Stimulated activated CD8-positive, alpha-beta memory T cell treated with anti-CD3 and anti-CD28 coated beads, Interleukin-2, amount 100 ng/mL, for 48 hours (primary cell): Measurements from ENCODE around the gene TMEM183A.
"Not testable (repeated sequence)": the region's sequence is repeated elsewhere in the genome, so short reads cannot be mapped to it uniquely, and the experiment has no call there.

ENCODE experiments used
- DNase-seq, 2 donors: peaks; one replicate each; pipeline ENCODE4 v3.0.0-alpha.2; 2020; ENCODE audit warnings: low read depth in 2 of 2

The TMEM183A gene, protein sequence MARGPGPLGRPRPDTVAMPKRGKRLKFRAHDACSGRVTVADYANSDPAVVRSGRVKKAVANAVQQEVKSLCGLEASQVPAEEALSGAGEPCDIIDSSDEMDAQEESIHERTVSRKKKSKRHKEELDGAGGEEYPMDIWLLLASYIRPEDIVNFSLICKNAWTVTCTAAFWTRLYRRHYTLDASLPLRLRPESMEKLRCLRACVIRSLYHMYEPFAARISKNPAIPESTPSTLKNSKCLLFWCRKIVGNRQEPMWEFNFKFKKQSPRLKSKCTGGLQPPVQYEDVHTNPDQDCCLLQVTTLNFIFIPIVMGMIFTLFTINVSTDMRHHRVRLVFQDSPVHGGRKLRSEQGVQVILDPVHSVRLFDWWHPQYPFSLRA

DNA sequence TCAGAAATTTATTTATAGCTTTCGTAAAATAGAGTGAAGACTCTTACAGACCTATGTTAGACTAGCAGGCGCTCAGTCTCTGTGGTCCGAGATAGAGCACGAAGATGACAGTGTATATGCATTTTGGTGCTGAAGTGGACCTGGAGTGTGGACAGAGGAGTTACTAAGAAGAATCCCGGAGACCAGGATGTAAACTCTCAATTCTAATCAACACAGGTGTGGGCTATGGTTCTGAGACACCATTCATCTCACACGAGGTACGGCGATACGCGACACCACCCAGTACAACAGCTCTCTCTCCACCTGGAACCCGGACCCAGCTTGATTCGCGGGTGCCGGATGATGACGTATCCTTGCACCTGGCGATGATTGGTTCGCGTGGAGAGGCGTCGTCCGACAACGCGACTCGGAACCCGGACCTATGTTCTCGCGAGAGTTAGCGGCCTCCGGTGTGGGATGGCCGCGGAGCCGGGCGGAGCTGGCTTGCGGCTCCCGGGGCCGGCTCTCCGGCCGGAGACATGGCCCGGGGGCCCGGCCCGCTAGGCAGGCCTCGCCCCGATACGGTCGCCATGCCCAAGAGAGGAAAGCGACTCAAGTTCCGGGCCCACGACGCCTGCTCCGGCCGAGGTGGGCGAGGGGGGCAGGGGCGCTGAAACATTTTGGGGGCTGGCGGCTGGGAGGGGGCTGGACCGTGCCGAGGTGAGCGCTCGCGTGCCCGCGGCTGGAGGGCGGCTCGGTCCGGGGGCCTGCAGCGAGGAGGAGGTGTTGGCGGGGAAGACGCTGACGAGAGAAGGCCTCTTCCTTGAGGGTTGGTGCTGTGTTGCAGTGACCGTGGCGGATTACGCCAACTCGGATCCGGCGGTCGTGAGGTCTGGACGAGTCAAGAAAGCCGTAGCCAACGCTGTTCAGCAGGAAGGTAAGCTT lies at the start of gene TMEM183A:
Gene TMEM183A (plus strand): TSS at position 427 of the 924 bp plus-strand sequence. CDS start 92 bp downstream, at position 519.
- DNase-seq = peak; percentile 86 to 91

DNA sequence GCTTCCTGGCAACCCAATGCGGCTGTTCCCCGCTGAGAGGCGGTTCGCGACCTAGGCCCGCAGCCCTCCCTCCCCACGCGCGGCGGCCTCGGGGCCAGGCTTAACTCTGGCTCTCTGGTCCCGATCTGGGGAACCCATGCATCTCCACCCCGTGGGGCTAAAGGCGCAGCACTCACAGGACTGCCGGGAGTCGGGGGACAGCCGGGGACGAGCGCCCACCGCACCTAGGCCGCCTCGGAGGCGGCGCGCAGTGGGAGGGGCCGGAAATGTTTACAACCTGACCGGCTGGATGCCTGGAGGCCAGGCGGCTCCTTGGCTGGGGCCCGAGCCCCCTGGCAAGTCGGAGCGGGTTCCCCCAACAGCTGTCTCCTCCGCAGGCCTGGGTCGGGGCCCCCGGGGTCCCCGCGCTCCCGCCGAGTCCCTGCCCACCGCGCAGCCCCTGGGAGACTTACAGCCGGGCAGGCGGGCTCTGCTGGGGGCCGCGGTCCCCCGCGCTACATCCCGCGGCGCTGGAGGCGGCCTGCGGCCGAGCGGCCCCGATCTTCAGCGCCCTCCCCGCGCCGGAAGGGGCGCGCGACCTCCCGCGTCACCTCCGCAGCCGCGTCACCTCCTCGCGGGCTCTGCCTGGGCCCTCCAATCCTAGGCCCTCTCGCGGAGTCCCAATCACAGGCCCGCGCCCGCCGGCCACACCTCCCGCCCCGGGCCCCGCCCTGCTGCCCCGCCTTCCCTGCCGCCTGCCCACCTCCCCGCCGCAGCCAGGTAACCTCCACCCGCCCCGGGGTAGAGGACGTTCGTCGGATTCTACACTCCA lies 49.2 kb upstream of the TMEM183A start, which contains the start of gene ADIPOR1:
Gene ADIPOR1 (minus strand): TSS at position 580 of the 811 bp plus-strand sequence. CDS start 7,242 bp downstream, outside the sequence.
- DNase-seq = peak; percentile 82 to 90

DNA sequence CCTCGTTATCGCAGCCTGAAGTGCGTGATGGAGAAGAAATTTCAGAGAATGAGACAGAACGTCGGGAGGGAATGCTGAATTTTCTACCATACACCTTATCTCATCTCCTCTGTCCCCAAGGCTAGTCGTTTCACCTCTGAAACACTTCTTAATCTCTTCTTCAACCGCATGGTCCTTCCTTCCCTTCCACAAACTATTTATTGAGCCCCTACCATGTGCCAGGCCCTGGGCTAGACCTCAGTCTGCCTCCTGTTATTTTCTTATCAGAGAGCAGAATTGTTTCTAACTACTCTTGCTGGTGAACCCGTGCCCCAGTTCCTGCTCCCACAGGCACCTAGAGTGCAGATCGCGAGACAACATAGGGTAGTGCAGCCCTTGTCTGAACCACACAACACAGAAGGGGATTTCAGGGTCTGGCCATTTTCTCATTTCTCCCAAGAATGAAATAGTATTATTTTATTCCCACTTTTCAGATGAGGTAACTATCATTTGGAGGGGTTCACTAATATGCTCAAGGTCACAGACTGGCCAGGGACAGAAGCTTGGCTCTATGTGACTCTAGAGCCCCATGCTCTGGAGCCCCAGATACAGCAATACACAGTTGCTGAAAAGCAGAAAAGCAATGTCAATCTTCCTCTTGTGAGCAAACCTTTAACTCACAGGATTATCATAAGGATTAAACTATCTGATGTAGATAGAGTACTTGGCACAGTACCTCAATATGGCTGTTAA lies 48.5 kb upstream of the TMEM183A start:
- DNase-seq = no peak

DNA sequence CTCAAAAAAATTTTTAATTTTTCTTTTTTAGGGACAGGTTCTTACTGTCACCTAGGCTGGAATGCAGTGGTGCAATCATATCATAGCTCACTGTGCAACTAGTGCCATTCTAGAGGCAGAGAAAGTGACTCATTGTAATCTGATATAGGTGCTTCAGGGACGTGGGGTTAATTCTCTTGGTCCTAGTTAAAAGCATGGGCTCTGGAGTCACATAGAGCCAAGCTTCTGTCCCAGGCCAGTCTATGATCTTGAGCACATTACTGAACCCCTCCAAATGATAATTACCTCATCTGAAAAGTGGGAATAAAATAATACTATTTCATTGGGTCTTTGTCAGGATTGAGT lies 47.9 kb upstream of the TMEM183A start:
- no peak for DNase-seq

DNA sequence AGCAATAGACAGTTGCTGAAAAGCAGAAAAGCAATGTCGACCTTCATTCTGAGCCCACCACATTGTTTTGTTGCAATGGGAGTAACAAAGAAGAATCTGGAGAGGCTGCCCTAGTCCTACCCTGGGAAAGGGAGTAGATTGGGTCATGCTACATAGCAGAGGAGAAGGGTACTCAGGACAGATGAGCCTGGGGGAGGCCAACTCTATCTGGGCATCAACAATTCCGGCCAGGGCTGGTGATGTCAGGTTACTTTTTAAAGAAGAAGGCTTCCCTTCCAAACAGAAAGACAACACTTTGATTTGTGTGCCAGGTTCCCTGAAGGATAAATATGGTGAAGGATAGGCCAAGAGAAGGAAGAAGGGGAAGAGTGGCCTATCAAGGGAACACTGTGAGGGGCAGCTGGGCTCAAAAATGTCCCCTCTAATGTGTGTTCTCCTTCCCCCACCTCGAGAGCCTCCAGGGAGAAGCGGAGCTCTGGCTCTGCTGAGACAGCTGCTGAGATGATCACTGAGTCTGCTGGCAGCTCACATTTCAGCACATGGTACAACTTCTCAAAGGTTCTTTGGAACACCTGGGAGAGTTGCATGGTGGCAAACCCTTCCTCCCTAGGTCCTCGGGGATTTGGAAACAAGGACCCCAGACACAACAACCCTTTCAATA lies 45.8 kb upstream of the TMEM183A start:
- DNase-seq = no peak

DNA sequence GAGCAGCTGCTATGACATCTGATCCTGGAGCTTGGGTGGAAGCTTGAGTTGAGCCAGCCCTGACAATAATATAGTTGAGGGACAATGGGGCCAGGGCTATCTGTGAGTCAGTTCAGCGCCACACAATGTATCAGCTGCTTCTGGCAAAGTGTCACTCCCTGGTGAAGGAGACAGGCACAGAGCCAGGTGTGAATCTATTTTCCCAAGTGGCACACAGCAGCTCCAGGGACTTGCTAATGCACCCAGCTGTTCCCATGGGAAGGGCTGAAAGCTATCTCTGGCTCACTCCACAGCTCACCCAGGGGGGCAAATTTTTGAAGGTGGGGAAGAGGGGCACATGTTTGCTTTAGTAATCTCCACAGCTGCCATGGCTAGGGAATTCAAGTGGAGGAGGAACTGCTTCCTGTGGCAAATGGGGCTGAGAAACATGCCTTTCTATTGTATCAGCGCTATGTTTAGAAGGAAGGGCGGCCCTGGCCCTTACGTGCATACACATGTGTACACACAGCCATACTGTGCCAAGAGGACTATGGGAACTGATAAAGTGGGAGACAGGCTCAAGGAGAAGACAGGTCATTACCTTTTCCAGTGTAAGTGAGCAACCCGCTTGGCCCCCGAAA lies 42.3 kb upstream of the TMEM183A start:
- DNase-seq = no peak

DNA sequence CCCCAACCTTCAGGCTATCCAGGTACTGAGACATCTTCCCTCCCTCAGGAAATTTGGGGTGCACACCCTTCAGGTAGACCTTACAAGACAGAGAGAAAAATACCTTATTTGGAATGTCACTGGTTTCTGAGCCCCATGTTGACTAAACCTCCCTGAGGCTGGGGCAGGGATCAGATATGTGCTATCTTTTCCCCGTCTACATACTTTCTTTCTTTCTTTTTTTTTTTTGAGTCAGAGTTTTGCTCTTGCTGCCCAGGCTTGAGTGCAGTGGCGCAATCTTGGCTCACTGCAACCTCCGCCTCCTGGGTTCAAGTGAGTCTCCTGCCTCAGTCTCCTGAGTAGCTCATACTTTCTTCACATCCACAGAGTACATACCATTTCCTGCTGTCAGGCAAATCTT lies 41.8 kb upstream of the TMEM183A start:
- DNase-seq = no peak

DNA sequence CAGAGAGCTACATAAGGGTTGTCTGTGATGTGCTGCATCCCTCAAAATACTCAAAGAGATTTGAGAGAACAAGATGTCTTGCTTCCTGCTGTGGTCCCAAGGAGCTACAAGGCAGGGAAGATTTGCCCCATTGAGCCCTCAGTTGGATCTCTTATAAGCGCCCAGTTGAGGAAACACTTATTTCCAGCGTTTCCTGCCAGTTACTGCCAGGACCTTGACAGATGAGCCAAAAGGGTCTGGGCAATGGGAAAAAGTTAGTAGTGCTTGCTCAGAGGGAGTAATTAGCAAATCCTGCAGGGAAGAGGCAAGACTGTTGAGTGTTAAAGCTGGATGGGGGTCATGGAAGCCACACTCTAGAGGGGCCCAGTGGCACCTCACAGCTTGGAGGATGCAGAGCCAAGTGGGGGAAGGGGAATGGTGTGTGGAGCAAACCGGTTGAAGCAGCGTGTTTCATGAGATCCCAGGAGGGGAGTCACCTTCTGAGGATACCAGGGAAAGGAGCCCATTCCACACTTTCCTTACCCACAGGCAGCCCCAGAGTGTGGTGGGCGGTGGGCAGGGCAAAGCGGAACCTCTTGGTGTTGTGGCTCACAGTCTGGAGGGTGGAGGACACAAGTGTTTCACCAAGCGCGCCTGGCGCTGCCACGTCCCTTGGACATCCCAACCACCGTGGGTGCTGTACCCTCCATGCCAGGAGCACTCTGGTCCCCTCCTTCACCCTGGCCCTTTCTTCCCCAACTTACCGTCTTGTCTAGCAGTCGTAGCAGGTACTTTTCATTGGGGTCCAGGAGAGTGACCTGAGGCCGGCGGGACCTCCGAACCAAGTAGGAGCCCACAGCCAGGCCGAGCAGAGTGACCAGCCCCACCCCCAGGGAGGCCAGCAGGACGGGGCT lies 40.9 kb upstream of the TMEM183A start:
- DNase-seq = no peak

DNA sequence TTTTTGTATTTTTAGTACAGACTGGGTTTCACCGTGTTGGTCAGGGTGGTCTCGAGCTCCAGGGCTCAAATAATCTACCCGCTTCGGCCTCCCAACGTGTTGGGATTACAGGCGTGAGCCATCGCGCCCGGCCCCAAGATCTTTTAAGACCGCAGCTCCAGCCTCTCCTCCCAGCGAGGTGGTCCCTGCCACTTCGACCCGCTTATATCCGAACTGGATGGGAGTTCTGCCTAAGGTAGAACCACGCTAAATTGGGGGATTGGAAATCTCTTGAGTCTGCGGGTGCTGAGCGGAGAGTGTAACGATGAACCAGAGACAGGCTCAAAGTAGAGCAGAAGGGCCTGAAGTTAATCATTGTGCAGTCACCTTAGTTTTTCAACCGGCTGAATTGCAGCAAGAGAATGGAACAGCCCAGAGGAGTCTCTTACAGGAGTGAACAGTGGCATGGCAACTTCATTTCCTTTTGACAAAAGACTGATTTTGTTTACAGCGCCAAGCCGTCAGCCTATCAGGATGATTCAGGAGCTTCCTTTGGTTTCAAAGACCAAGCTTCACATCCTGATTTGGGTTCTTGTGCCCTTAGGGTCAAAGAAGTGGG lies 39.4 kb upstream of the TMEM183A start:
- DNase-seq = no peak

DNA sequence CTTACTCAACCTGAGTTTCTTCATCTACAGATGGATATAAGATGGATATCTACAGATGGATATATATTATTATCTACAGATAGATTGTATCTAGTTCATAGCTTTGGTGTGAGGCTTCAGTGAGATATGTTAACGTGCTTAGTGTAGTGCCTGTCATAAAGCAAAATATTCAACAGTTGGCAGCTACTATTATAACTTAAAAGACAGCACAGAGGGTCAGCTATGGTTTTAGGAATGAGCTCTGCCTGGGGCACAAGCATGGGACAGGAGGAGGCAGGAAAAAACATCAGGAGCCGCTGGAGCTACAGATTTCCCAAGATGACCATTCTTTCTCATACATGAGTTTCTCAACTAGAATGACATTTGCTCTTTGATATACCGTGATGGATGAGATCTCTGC lies 38.8 kb upstream of the TMEM183A start:
- DNase-seq = no peak

DNA sequence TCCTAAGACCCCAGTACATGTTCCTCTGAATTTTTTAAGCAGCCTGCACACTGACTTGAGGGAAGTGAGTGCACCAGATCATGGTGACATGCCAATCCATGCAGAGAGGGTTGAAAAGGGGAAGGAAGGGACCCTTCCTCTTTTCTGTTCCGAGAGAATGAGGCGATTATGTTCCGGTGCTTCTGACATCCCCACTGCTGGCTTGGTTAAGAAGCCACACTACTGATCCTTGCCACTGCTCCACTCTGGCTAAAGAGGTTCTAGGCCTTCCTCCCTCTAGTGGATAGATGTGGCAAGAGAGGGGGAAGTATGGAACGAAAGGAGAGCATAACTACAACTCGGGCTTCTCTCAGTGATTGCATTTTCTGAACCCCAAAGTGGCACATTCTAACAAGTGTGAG lies 38.3 kb upstream of the TMEM183A start:
- no peak for DNase-seq

DNA sequence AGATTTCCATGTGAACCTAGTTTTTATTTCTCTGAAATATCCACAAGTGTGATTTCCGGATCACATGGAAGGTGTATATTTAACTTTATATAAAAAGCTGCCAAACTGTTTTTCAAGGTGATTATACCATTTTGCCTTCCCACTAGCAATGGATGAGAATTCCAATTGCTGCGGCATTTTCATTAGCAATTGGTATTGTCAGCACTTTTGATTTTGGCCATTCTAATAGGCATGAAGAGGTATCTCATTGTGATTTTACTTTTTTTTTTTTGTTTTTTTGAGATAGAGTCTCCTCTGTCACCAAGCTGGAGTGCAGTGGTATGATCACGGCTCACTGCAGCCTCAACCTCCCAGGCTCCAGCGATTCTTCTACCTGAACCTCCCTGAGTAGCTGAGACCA lies 35.1 kb upstream of the TMEM183A start:
- no peak for DNase-seq

DNA sequence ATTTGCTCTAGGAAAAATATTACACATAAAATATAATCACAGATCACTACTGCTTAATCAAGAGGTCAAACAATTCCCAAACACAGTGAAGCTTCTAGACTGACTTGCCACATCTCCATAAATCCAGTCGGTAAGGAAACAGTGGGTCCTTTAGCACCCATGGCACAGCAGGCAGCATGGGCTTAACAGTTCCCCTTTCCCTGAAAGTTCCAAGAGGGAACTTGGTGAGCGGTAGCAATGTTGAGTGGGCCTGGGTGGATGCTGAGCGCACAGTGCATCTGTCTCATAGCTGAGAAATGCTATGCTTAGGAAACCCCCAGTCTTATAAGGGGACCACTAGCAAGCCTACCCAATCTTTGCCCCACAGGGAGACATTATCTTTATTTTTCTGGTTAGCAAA lies 32.3 kb upstream of the TMEM183A start:
- no peak for DNase-seq

DNA sequence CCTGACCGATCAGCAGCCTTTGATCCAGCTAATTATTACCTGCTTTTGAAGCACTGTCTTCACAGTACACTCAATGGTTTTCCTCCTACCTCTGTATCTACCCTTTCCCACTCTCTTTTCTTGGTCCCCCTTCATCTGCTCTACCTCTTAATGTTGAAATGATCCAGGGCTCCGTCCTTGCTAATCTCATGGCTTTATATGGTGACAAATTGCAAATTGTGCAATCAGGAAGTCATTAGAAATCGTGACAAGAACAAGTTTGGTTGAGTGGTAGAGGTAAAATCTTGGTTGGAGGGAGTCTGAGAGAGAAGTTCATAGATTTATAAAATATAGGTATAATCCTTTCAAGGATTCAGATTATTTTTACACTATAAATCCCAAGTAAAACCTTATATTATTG lies 30.5 kb upstream of the TMEM183A start:
- no peak for DNase-seq

DNA sequence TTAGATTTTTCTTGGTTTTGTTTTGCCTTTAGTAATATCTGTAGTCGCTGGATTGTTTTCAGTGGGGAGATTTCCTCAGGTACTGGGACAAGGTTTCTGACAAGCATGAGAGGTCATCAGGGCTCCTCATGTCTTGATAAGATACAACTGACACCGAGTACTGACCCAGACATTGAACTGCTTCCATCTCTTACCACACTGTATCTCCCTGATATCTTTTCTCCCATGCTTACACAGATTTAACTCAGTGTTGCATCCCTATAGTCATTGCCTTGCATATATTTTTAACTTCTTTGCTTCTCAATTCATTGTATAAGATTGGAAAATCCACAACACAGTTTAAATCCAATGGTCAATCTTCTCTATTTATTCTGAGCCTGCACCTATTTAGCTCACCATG lies 27.7 kb upstream of the TMEM183A start:
- no peak for DNase-seq

DNA sequence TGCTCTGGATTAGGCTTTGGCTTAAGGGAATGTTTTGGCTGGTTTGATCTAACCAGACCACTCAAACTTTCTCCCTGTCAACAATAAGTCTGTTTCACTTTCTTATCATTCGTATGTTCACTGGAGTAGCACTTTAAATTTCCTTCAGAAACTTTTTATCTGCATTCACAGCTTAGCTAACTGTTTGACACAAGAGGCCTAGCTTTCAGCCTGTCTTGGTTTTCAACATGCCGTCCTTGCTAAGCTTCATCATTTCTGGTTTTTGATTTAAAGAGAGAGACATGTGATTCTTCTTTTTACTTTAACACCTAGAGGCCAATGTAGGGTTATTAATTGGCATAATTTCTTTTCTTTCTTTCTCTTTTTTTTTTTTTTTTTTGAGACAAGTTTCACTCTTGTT lies 25.2 kb upstream of the TMEM183A start:
- no peak for DNase-seq

DNA sequence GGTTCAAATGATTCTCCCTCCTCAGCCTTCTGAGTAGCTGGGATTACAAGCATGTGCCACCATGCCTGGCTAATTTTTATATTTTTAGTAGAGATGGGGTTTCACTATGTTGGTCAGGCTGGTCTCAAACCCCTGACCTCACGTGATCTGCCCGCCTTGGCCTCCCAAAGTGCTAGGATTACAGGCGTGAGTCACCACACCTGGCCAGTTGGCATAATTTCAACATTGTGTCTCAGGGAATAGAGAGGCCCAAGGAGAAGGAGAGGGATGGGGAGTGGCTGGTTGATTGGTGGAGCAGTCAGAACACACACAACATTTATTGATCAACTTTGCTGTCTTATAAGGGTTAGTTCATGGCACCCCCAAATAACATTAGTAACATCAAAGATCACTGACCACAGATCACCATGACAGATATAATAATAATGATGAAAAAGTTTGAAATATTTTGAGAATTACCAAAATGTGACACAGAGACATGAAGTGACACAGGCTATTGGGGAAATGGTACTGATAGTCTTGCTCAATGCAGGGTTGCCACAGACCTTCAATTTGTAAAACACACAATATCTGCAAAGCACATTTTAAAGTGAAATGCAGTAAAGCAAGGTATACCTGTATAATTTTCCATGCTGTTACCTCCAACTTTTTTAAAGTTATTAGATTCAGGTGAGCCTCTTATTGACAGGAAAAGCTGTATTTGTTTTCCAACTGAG lies 24.3 kb upstream of the TMEM183A start:
- no peak for DNase-seq

DNA sequence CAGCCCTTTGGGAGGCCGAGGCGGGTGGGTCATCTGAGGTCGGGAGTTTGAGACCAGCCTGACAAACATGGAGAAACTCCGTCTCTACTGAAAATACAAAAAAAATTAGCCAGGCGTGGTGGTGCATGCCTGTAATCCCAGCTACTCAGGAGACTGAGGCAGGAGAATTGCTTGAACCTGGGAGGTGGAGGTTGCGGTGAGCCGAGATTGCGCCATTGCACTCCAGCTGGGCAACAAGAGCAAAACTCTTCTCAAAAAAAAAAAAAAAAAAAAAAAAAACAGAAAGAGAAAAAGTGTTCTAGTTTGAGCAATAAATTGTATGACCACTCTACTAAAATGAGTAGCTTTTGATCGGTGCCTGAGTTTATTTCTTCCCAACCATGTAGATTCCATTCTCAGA lies 21.1 kb upstream of the TMEM183A start:
- DNase-seq = not testable (repeated sequence)
